ENCODE results near the gene DUS1L. TPM values are rescaled to one million over a fixed set of nuclear protein-coding genes. Genes with fewer than 3 reads are reported as not detected.

DUS1L gene
- total RNA-seq, 1 donor from 2014 or later = 136 TPM

- intact Hi-C loops (cut with micrococcal nuclease) = no loop called here
These were observed 18.7 kb downstream of the DUS1L start for GRCh38 chr17:82046903-82047302.

GRCh38 chr17:82045936-82046484, 19.6 kb downstream of the DUS1L start:
- intact Hi-C loops (cut with micrococcal nuclease) = no loop called here

GRCh38 chr17:82043507-82043906, 22.1 kb downstream of the DUS1L start:
- intact Hi-C loops (cut with micrococcal nuclease) = no loop called here

- intact Hi-C loops (cut with micrococcal nuclease) = no loop called here
These were observed 23.0 kb downstream of the DUS1L start for GRCh38 chr17:82042649-82043048.

GRCh38 chr17:82041144-82041814, 24.3 kb downstream of the DUS1L start:
- intact Hi-C loops (cut with micrococcal nuclease) = no loop called here

GRCh38 chr17:82039695-82040299, 25.8 kb downstream of the DUS1L start:
- intact Hi-C loops (cut with micrococcal nuclease) = loop anchor here (5.0 to 10.0 kb wide), 2 partner anchors 168 to 545 kb away; no protein-coding TSS in a partner anchor

GRCh38 chr17:82038796-82039409, 26.7 kb downstream of the DUS1L start:
- intact Hi-C loops (cut with micrococcal nuclease) = loop anchor here (5.0 to 10.0 kb wide), 2 partner anchors 168 to 546 kb away; no protein-coding TSS in a partner anchor

GRCh38 chr17:82037889-82038195, 27.8 kb downstream of the DUS1L start:
- intact Hi-C loops (cut with micrococcal nuclease) = loop anchor here (1.0 to 10.0 kb wide), 9 partner anchors 13 to 547 kb away; partner anchors contain the start of genes DUS1L, FASN, GPS1 and LRRC45

GRCh38 chr17:82037092-82037888, 28.3 kb downstream of the DUS1L start, which contains the start of gene DCXR:
Gene DCXR (minus strand): TSS chr17:82037697. CDS start chr17:82037682, 15 bp downstream.
- intact Hi-C loops (cut with micrococcal nuclease) = loop anchor here (1.0 to 10.0 kb wide), 9 partner anchors 14 to 548 kb away; partner anchors contain the start of genes DUS1L, FASN, GPS1 and LRRC45

GRCh38 chr17:82036634-82037091, 28.9 kb downstream of the DUS1L start:
- intact Hi-C loops (cut with micrococcal nuclease) = loop anchor here (1.0 to 10.0 kb wide), 9 partner anchors 13 to 548 kb away; partner anchors contain the start of genes DUS1L, FASN, GPS1 and LRRC45

- intact Hi-C loops (cut with micrococcal nuclease) = loop anchor here (2.0 to 10.0 kb wide), 3 partner anchors 171 to 549 kb away; partner anchors contain the start of gene NARF
These were observed 29.5 kb downstream of the DUS1L start for GRCh38 chr17:82035956-82036633.

GRCh38 chr17:82035488-82035887, 30.1 kb downstream of the DUS1L start:
- intact Hi-C loops (cut with micrococcal nuclease) = loop anchor here (5.0 to 10.0 kb wide), 2 partner anchors 172 to 549 kb away; no protein-coding TSS in a partner anchor

- intact Hi-C loops (cut with micrococcal nuclease) = loop anchor here (5.0 to 10.0 kb wide), 2 partner anchors 173 to 550 kb away; no protein-coding TSS in a partner anchor
These were observed 31.1 kb downstream of the DUS1L start for GRCh38 chr17:82034371-82035011.

- intact Hi-C loops (cut with micrococcal nuclease) = loop anchor here (10.0 kb wide), 1 partner anchor 551 kb away; no protein-coding TSS in a partner anchor
These were observed 32.1 kb downstream of the DUS1L start for GRCh38 chr17:82033359-82034085.

GRCh38 chr17:82031885-82032627, 33.5 kb downstream of the DUS1L start:
- intact Hi-C loops (cut with micrococcal nuclease) = loop anchor here (1.0 to 10.0 kb wide), 3 partner anchors 9 to 553 kb away; partner anchors contain the start of gene LRRC45

GRCh38 chr17:82031303-82031884, 34.2 kb downstream of the DUS1L start, which contains the start of gene RAC3:
Gene RAC3 (plus strand): TSS chr17:82031678. CDS start chr17:82031762, 84 bp downstream.
- intact Hi-C loops (cut with micrococcal nuclease) = loop anchor here (1.0 to 10.0 kb wide), 3 partner anchors 8 to 553 kb away; partner anchors contain the start of gene LRRC45

Measured in T-helper 1 cell treated with Interleukin-12 subunit alpha and Interleukin-12 subunit beta and Interleukin-4 antibody, amounts not matched to agents 30 ng/mL and 1 ng/mL, for 36 hours (primary cell).